ENCODE measurements around the gene TBC1D22A. TPM values are rescaled to one million over a fixed set of nuclear protein-coding genes. Genes with fewer than 3 reads are reported as not detected.

TBC1D22A gene
- total RNA-seq, 1 donor from 2014 or later, result 18.9 TPM

DNA sequence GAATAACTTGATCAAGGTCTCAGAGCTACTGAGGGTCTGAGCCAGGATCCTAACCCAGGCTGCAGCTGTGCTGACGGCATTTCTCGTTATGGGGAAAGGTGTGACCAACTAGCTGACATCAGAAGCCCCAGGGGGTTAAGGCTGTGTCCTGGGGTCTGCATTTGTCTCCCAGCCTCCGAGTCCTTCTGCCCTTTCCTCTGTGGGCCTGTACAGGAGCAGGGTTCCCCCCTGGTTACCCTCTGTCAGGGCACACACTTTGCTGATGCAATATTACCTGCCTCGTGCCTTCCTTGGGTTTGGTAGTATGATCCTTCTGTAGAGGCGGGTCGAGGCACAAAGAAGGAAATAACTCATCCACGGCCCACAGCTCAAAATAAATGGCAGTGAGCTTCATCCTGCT is 183.0 kb downstream of the TBC1D22A start:
- Mint-ChIP-seq H3K9me3 (ENCODE audit: low read depth) (no peaks in the 10 kb centered on the region), H3K27me3 (ENCODE audit: low read depth) (no peaks in the 10 kb centered on the region), H3K4me1 (ENCODE audit: low read depth) (peaks cover 8% of the 10 kb centered on the region), H3K4me3 (ENCODE audit: unreplicated experiment) (no peak overlapping the region), H3K27ac (ENCODE audit: unreplicated experiment) (no peak overlapping the region), H3K36me3 (ENCODE audit: low read depth) (peaks cover 9% of the 10 kb centered on the region)
- no peak for DNase-seq (ENCODE audit: low spot score)
- TF ChIP-seq, protein P1, sequence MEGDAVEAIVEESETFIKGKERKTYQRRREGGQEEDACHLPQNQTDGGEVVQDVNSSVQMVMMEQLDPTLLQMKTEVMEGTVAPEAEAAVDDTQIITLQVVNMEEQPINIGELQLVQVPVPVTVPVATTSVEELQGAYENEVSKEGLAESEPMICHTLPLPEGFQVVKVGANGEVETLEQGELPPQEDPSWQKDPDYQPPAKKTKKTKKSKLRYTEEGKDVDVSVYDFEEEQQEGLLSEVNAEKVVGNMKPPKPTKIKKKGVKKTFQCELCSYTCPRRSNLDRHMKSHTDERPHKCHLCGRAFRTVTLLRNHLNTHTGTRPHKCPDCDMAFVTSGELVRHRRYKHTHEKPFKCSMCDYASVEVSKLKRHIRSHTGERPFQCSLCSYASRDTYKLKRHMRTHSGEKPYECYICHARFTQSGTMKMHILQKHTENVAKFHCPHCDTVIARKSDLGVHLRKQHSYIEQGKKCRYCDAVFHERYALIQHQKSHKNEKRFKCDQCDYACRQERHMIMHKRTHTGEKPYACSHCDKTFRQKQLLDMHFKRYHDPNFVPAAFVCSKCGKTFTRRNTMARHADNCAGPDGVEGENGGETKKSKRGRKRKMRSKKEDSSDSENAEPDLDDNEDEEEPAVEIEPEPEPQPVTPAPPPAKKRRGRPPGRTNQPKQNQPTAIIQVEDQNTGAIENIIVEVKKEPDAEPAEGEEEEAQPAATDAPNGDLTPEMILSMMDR (IDR thresholded peaks at IDR 0.05), result no peak

DNA sequence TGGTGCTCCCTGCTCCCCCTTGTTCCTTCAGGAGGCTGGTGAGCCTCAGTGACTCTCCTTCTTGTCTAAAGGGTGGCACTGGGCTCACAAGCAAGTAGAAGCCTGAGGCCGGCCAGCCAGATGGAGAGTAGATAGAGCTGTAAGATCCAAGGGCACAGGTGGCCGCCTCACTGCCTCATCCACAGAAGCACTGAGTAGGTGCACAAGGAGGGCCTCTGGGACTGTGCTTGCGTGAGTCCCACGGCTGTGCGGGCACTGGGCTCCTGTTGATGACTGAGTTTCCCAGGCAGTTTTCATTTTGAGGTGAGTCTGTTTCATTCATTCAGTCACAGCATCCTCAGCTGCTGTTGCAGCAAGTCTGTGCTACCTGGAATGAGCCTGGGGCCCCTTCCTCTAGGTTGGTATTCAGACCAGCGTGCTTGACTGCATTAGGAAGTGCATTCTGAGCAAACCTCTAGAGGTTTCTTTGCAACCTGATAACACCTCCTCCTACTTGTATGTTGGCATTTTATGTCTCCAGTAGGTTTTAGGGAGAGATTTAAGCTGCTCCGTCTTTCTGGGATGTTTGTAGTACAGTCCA is 184.0 kb downstream of the TBC1D22A start:
- H3K4me1 Mint-ChIP-seq (ENCODE audit: low read depth), result peaks cover 8% of the 10 kb centered on the region
- H3K27me3 Mint-ChIP-seq (ENCODE audit: low read depth), result no peaks in the 10 kb centered on the region
- H3K9me3 Mint-ChIP-seq (ENCODE audit: low read depth), result no peaks in the 10 kb centered on the region
- no peak overlapping the region for H3K27ac Mint-ChIP-seq (ENCODE audit: unreplicated experiment)
- no peak for DNase-seq (ENCODE audit: low spot score)
- peaks cover 9% of the 10 kb centered on the region for H3K36me3 Mint-ChIP-seq (ENCODE audit: low read depth)
- H3K4me3 Mint-ChIP-seq (ENCODE audit: unreplicated experiment), result no peak overlapping the region
- TF ChIP-seq, protein P1 (IDR thresholded peaks at IDR 0.05), result no peak

DNA sequence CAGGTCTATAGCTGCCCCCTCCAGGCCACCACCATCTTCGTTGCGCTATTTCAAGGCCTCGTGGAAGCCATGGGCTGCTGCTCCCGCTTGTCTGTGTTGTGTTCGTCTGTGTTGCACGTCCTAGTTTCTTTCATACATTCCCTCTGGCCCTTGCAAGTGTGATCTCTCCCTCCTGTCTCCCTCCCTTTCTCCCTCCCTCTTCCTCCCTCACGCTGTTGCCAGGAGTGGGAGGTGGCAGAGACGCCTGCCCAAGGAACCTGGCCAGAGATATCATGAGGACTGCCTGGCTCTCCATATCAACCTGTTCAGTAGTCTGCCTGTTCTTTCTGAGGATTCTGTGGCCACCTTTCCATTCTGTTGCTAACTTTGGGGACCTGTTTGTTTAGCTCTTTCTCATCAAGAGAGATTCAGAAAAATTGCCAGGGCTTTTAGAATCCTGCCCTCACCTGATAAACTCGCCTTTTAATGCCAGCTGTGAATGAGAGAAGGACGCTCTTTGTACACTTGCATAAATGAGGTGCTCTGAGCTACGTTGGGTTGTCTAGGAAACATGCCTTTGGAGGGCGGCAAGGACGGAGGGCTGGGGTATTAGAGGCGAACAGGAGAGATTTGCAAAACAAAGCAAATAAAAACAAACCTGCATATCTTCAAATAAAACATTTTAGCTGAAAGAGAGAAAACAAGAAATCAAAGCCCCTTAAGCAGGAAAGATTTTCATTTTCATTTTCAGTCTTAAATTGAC is 185.2 kb downstream of the TBC1D22A start:
- Mint-ChIP-seq H3K27me3 (ENCODE audit: low read depth) (no peaks in the 10 kb centered on the region), H3K4me1 (ENCODE audit: low read depth) (peaks cover 2% of the 10 kb centered on the region), H3K27ac (ENCODE audit: unreplicated experiment) (no peak overlapping the region), H3K36me3 (ENCODE audit: low read depth) (peaks cover 9% of the 10 kb centered on the region), H3K4me3 (ENCODE audit: unreplicated experiment) (no peak overlapping the region), H3K9me3 (ENCODE audit: low read depth) (no peaks in the 10 kb centered on the region)
- TF ChIP-seq, protein P1 (IDR thresholded peaks at IDR 0.05), result no peak
- no peak for DNase-seq (ENCODE audit: low spot score)

DNA sequence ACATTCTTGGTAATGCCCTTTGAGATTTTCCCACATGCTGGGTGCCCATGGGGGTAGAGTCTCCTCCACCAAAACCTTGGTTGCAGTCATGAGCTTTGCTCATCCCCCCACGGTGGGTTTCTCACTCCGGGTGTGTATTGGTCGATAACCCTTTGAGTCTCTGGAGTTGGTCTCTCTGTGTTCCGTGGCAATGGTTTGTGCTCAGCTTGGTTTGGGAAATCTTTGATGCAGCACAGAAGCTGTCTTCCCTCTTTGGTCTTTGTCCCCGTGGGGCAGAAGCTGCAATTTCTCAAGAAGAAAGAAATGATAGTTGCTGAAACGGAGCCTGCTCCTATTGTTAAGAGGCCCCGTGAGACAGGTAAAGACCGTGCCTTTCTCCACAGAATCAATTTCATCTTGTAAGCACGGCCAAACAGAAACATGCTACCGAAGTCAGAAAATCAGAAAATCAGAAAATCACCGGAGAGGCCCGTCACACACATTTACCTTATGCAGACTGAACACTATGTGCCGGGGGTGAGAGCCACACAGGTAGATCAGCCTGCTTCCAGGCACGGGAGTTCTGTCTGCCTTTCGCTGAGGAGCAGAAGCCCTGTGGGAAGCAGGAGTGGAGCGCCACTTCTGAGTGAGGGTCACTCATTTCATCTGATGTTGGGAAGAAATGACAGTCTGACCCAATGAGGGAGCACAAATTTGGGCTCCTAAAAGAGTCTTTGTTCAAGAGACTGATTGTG is 186.1 kb downstream of the TBC1D22A start:
- TF ChIP-seq, protein P1 (IDR thresholded peaks at IDR 0.05), result no peak
- H3K27ac Mint-ChIP-seq (ENCODE audit: unreplicated experiment), result no peak overlapping the region
- DNase-seq (ENCODE audit: low spot score), result no peak
- no peaks in the 10 kb centered on the region for H3K4me1 Mint-ChIP-seq (ENCODE audit: low read depth)
- H3K9me3 Mint-ChIP-seq (ENCODE audit: low read depth), result no peaks in the 10 kb centered on the region
- H3K27me3 Mint-ChIP-seq (ENCODE audit: low read depth), result no peaks in the 10 kb centered on the region
- peaks cover 7% of the 10 kb centered on the region for H3K36me3 Mint-ChIP-seq (ENCODE audit: low read depth)
- H3K4me3 Mint-ChIP-seq (ENCODE audit: unreplicated experiment), result no peak overlapping the region

DNA sequence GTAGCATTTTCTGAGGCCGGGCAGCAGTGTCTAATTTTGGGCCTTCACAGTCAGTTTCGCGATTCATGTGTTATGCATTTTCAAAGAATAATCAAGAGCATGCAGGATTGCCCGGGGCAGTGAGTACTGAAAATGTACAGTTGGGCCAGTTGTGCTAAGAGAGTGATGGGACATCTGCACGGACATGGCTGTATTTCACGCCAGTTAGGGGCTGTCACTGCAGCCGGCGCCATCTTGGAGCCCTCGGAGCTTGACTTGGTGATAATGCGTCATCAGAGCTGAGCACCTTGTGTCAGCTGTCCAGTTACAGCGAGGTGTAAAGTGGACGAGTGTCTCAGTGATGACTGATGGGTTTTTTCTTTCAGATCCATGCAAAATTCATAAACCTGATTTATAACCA is 188.9 kb downstream of the TBC1D22A start:
- no peaks in the 10 kb centered on the region for H3K27me3 Mint-ChIP-seq (ENCODE audit: low read depth)
- DNase-seq (ENCODE audit: low spot score), result no peak
- H3K4me3 Mint-ChIP-seq (ENCODE audit: unreplicated experiment), result no peak overlapping the region
- H3K9me3 Mint-ChIP-seq (ENCODE audit: low read depth), result no peaks in the 10 kb centered on the region
- no peak overlapping the region for H3K27ac Mint-ChIP-seq (ENCODE audit: unreplicated experiment)
- TF ChIP-seq, protein P1 (IDR thresholded peaks at IDR 0.05), result no peak
- no peaks in the 10 kb centered on the region for H3K4me1 Mint-ChIP-seq (ENCODE audit: low read depth)
- peaks cover 7% of the 10 kb centered on the region for H3K36me3 Mint-ChIP-seq (ENCODE audit: low read depth)
